Panc1 (cell line): ENCODE measurements around the gene SCN2A.

Experiments
- CTCF ChIP-seq: fragments of 450-650 bp; IDR thresholded peaks from 2 replicates; pipeline ENCODE4 v1.5.1; 2017; ENCODE audit warnings: mild to moderate bottlenecking
- POLR2AphosphoS5 ChIP-seq: IDR thresholded peaks from 2 replicates; pipeline ENCODE4 v1.6.1; 2012; ENCODE audit warnings: mild to moderate bottlenecking, low read depth, low read length, moderate library complexity
- REST ChIP-seq, 2 experiments: IDR thresholded peaks; 2 replicates each; pipeline ENCODE4 v1.6.1; 2011 to 2012; ENCODE audit warnings: low read depth in 2 of 2, control low read depth in 1 of 2, low read length in 1 of 2, mild to moderate bottlenecking in 1 of 2, moderate library complexity in 1 of 2; ENCODE audit not compliant: insufficient read depth in 1 of 2
- SIN3A ChIP-seq: IDR thresholded peaks from 2 replicates; pipeline ENCODE4 v1.6.1; 2012; ENCODE audit warnings: low read depth, mild to moderate bottlenecking, low read length, moderate library complexity, borderline replicate concordance; ENCODE audit not compliant: insufficient read depth
- TCF7L2 ChIP-seq: IDR thresholded peaks from 2 replicates; pipeline ENCODE4 v1.6.1; 2011; ENCODE audit warnings: mild to moderate bottlenecking, low read depth, low read length, inconsistent platforms

- TF ChIP-seq CTCF (no peak), POLR2AphosphoS5 (no peak), SIN3A (no peak), TCF7L2 (no peak), REST (IDR thresholded peaks at IDR 0.05; ENCODE audit: insufficient read depth in 1 of 2, low read depth in 2 of 2, low read length in 1 of 2) (no peak)
Measured at GRCh38 chr2:165349181-165349580, 110.0 kb downstream of the SCN2A start.
